Measurements from ENCODE around the gene ENOX1. TPM values are rescaled to one million over a fixed set of nuclear protein-coding genes. Genes with fewer than 3 reads are reported as not detected.

ENOX1 gene
- total RNA-seq, 4 donors from 2014 or later: 2.2 to 8.9 (median 6.2) TPM

GRCh38 chr13:43303033-43303729 lies 483.6 kb downstream of the ENOX1 start:
- no peak for TF ChIP-seq CTCF (IDR thresholded peaks at IDR 0.05)
- ATAC-seq (ENCODE audit: low FRiP score) (no peak), DNase-seq (ENCODE audit: low spot score) (no peak)

GRCh38 chr13:43301346-43301969 lies 485.3 kb downstream of the ENOX1 start:
- DNase-seq (ENCODE audit: low spot score) (no peak), ATAC-seq (ENCODE audit: low FRiP score) (no peak)
- no peak for TF ChIP-seq CTCF (IDR thresholded peaks at IDR 0.05)

GRCh38 chr13:43300865-43301264 lies 485.9 kb downstream of the ENOX1 start:
- no peak for TF ChIP-seq CTCF (IDR thresholded peaks at IDR 0.05)
- no peak for ATAC-seq (ENCODE audit: low FRiP score)
- no peak for DNase-seq (ENCODE audit: low spot score)

DNA sequence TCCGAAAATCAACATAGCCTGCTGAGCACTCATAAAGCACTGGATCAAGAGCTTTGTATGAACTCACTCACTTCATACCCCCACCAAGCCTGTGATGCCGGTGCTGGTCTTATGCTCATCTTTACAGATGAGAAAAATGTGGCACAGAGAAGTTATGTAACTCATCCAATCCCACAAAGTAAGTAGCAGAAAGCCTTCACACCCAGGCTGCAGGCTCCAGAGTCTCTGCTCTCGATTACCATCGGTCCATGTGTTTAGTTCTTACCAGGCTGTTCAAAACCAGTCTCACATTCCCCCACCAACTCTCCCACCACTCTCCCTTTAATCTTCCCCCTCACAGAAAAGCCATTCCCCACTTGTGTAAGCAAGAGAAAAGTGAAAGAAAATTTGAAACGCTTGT lies 487.4 kb downstream of the ENOX1 start:
- DNase-seq (ENCODE audit: low spot score) (no peak), ATAC-seq (ENCODE audit: low FRiP score) (no peak)
- no peak for TF ChIP-seq CTCF (IDR thresholded peaks at IDR 0.05)

DNA sequence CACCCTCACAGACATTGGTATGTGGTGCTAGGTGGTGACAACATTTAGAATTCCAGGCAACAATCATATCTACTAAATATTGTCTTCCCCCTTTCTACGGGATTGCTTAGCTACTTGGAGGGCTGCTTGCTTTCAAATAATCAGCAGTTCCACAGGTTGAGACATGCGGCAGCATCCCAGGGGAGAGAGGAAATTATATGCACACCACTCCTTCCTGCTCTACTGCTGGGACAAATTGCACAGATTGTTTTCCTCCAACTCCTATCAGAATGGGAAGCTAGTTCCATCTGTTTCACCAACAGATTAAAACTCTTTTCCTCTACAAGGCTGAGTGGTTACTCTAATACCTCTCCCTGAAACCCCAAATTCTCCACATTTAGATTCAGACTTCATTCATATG lies 488.0 kb downstream of the ENOX1 start:
- DNase-seq (ENCODE audit: low spot score) (no peak), ATAC-seq (ENCODE audit: low FRiP score) (no peak)
- TF ChIP-seq CTCF (IDR thresholded peaks at IDR 0.05): no peak

DNA sequence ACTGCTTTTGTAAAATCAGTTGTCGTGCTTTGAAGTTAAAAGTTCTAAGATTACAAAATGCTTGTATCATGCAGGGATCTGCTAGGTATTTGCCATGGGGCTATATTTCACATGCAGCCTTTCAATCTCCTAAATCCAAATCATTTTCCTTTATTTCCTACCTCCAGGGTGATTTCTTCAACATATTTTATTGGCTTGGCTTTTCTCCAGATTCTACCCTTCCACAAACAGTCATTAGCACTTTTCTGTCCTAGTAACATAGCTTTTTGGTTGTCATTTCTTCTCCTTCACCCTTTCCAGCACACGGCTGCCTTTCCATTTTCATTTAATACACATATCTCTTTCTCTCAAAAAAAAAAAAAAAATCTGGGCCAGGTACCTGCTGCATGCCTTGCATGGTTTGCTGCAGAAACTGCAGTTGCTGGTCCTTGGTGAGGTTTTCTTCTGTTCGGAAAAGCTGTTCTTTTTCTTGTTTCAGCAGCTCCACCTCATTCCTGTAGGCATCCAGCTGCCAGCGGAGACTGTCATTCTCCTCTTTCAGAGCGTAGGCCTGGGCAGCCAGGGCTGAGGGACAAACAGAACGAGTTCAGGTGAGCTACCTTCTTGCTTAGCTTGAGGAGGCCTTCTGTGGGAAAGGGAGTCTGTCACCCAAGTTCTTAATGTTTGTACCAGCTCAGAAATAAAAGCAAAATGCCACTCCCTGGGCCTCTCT lies 488.6 kb downstream of the ENOX1 start:
- no peak for TF ChIP-seq CTCF (IDR thresholded peaks at IDR 0.05)
- ATAC-seq (ENCODE audit: low FRiP score) (no peak), DNase-seq (ENCODE audit: low spot score) (no peak)

Data from omental fat pad (tissue), 4 donors.